GM19240 (cell line): ENCODE measurements around the gene MAST4.
"Not testable (repeated sequence)": the region's sequence is repeated elsewhere in the genome, so short reads cannot be mapped to it uniquely, and the experiment has no call there.

Experiments used
- DNase-seq: peaks from one replicate; pipeline ENCODE4 v3.0.0; 2011; ENCODE audit warnings: low spot score; ENCODE audit not compliant: insufficient read length

MAST4 gene

DNA sequence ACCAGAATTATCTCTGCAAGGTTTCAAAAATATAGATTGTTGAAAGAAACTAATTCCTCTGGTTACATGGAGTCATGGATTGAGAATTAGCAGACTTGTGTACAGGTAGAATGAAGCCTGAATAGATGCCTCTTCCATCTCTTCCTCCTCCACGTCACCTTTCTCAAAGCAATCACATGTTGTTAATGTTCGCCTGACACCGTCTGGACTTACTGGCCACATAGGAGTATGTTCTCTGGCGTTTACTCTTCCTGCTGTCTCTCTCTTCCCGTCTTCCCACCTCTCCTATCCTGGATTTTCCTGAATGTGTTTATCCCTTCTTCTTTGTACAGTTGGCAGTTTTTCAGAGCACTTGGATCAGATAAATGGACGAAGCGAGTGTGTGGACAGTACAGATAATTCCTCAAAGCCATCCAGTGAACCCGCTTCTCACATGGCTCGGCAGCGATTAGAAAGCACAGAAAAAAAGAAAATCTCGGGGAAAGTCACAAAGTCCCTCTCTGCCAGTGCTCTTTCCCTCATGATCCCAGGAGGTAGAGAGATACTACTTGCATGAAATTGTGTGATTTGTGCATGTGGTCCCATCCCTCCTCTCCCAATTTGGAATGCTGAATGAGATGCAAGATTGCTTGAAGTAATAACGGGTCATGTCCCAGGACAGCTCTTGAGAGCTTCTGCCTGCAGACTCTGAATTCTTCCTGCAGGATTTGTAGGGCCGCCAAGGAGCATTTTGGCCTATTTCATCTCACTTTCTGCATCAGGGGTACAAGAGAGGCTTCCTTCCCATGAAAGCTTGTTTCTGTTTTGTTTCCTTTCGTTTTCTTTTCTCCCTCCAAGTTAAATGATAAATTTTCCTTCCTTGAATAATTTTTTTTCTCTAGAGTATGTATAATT lies 553.1 kb downstream of the MAST4 start:
- no peak for DNase-seq

GRCh38 chr5:67149951-67150523 lies 553.8 kb downstream of the MAST4 start:
- no peak for DNase-seq

GRCh38 chr5:67152400-67152799 lies 556.2 kb downstream of the MAST4 start:
- DNase-seq, result no peak

GRCh38 chr5:67153292-67153691 lies 557.1 kb downstream of the MAST4 start:
- no peak for DNase-seq

DNA sequence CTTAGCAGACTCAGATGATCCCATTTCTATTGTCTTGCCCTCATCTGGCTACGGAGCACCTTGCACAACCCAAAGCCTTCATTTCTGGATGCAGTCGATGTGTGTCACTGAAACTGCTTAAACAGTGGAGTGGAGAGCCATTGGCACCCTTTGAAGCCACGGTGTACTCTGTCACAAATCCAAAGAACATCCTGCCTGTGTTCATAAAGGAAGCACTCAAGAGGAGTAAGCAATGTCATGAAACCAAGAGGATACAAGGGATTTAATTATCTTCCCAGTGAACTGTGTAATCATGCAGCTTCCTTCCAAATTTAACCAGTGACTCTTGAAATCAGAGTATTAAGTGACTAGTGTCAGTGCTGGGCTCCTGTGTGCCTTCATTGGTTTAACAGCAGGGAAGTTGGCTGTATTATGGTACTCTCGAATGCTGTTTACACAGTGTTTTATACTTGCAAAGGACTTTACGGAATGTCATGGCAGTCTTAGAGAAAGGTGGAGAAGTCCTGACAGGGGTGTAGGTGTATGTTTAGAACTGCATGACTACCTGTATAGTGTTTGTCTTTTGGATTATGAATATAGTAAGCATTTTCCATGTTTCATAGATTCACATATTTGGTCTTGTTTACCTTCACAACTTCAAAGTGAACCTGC lies 558.5 kb downstream of the MAST4 start:
- DNase-seq, result no peak

- peak; percentile 11 for DNase-seq
Observed at GRCh38 chr5:67156976-67157583, 560.9 kb downstream of the MAST4 start.

DNA sequence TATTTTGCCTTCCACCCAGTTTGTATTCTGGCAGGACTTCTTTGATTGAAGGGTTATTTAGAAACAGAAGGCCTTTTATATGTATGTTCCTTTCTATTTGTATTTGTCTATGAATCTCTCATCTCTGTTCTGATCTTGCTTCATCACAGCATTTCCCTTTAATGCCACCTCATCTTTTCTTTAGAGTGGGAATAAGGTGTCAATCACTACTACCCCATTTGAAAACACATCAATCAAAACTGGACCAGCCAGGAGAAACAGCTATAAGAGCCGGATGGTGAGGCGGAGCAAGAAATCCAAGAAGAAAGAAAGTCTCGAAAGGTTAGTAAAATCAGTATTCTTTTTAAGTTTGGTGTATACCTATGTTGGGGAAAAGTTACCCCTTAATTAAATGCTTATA lies 564.1 kb downstream of the MAST4 start:
- DNase-seq, result no peak

GRCh38 chr5:67160985-67161384 lies 564.8 kb downstream of the MAST4 start:
- DNase-seq, result no peak

GRCh38 chr5:67161767-67162166 lies 565.6 kb downstream of the MAST4 start:
- no peak for DNase-seq

DNA sequence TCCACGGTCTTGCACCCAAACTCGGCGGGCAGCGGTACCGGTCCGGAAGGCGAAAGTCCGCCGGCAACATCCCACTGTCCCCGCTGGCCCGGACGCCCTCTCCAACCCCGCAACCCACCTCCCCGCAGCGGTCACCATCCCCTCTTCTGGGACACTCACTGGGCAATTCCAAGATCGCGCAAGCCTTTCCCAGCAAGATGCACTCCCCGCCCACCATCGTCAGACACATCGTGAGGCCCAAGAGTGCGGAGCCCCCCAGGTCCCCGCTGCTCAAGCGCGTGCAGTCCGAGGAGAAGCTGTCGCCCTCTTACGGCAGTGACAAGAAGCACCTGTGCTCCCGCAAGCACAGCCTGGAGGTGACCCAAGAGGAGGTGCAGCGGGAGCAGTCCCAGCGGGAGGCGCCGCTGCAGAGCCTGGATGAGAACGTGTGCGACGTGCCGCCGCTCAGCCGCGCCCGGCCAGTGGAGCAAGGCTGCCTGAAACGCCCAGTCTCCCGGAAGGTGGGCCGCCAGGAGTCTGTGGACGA lies 567.1 kb downstream of the MAST4 start:
- DNase-seq, result no peak

DNA sequence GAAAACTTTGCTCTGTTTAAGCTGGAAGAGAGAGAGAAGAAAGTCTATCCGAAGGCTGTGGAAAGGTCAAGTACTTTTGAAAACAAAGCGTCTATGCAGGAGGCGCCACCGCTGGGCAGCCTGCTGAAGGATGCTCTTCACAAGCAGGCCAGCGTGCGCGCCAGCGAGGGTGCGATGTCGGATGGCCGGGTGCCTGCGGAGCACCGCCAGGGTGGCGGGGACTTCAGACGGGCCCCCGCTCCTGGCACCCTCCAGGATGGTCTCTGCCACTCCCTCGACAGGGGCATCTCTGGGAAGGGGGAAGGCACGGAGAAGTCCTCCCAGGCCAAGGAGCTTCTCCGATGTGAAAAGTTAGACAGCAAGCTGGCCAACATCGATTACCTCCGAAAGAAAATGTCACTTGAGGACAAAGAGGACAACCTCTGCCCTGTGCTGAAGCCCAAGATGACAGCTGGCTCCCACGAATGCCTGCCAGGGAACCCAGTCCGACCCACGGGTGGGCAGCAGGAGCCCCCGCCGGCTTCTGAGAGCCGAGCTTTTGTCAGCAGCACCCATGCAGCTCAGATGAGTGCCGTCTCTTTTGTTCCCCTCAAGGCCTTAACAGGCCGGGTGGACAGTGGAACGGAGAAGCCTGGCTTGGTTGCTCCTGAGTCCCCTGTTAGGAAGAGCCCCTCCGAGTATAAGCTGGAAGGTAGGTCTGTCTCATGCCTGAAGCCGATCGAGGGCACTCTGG lies 567.8 kb downstream of the MAST4 start:
- no peak for DNase-seq

GRCh38 chr5:67164856-67165525 lies 568.8 kb downstream of the MAST4 start:
- DNase-seq, result no peak

DNA sequence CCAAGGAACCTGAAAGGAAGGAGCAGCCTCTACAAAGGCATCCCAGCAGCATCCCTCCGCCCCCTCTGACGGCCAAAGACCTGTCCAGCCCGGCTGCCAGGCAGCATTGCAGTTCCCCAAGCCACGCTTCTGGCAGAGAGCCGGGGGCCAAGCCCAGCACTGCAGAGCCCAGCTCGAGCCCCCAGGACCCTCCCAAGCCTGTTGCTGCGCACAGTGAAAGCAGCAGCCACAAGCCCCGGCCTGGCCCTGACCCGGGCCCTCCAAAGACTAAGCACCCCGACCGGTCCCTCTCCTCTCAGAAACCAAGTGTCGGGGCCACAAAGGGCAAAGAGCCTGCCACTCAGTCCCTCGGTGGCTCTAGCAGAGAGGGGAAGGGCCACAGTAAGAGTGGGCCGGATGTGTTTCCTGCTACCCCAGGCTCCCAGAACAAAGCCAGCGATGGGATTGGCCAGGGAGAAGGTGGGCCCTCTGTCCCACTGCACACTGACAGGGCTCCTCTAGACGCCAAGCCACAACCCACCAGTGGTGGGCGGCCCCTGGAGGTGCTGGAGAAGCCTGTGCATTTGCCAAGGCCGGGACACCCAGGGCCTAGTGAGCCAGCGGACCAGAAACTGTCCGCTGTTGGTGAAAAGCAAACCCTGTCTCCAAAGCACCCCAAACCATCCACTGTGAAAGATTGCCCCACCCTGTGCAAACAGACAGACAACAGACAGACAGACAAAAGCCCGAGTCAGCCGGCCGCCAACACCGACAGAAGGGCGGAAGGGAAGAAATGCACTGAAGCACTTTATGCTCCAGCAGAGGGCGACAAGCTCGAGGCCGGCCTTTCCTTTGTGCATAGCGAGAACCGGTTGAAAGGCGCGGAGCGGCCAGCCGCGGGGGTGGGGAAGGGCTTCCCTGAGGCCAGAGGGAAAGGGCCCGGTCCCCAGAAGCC lies 569.6 kb downstream of the MAST4 start:
- DNase-seq, result peak; percentile 70

- DNase-seq, result no peak
Observed at GRCh38 chr5:67166460-67167285, 570.5 kb downstream of the MAST4 start.

DNA sequence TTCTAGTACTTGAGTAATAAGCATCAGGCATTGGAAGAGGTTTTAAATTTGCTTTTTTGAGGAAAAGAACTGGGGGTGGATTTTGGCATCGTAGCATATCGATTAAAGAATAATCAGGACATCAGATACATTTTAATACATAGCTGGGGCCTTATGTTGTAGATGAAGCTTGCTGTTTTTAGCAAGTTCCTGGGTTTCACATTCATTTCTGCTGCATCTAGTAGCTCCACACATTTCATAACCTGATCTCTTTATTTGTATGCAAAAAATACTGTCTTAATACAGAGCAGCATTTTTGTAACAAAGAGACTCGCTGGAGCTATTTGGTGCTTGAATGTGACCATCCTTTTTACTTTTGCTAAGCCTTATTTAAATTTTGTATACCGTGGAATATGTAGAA lies 571.9 kb downstream of the MAST4 start:
- DNase-seq, result no peak

- DNase-seq, result no peak
Observed at GRCh38 chr5:67170767-67171166, 574.6 kb downstream of the MAST4 start.

GRCh38 chr5:67173351-67173750 lies 577.2 kb downstream of the MAST4 start:
- DNase-seq, result not testable (repeated sequence)

DNA sequence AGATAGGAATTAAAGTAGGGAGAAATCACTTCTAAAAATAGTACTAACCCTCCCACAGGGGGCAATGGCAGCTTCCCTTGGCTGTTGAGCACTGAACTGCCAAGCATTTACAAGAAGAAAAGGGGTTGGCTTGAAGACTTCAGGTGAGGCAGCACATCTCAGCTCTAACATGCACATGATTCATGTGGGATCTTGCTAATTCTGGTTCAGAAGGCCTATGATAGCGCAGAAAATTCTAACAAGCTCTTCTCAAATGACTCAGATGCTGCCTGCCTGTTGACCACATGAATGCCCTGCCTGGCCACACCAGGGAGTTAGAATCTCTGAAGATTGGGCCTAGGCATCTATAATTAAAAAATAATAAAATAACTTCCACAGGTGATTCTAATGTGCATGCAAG lies 577.8 kb downstream of the MAST4 start:
- no peak for DNase-seq

GRCh38 chr5:67176936-67177335 lies 580.7 kb downstream of the MAST4 start:
- DNase-seq, result no peak
